GM18502 (cell line): ENCODE measurements around the gene TOLLIP.

ENCODE experiments used
- ATAC-seq: cut with Tn5 transposase; IDR thresholded peaks from one replicate; pipeline ENCODE4 v1.9.1; 2021; ENCODE audit warnings: mild to moderate bottlenecking; ENCODE audit not compliant: unreplicated experiment, poor library complexity

The TOLLIP gene

GRCh38 chr11:1285316-1285744, 24.1 kb downstream of the TOLLIP start:
- no peak for ATAC-seq

GRCh38 chr11:1283906-1284305, 25.5 kb downstream of the TOLLIP start:
- ATAC-seq: no peak

- ATAC-seq: no peak
Observed at GRCh38 chr11:1283091-1283511, 26.3 kb downstream of the TOLLIP start.

- ATAC-seq: no peak
Observed at GRCh38 chr11:1281974-1282365, 27.5 kb downstream of the TOLLIP start.

GRCh38 chr11:1281326-1281973, 28.0 kb downstream of the TOLLIP start:
- no peak for ATAC-seq

GRCh38 chr11:1280116-1281035, 29.1 kb downstream of the TOLLIP start:
- no peak for ATAC-seq

- no peak for ATAC-seq
Observed at GRCh38 chr11:1279674-1280055, 29.8 kb downstream of the TOLLIP start.

GRCh38 chr11:1278766-1279673, 30.4 kb downstream of the TOLLIP start:
- ATAC-seq: no peak

- no peak for ATAC-seq
Observed at GRCh38 chr11:1277936-1278512, 31.4 kb downstream of the TOLLIP start.

GRCh38 chr11:1276866-1277615, 32.4 kb downstream of the TOLLIP start:
- no peak for ATAC-seq

GRCh38 chr11:1276041-1276790, 33.2 kb downstream of the TOLLIP start:
- ATAC-seq: no peak

GRCh38 chr11:1275021-1275420, 34.4 kb downstream of the TOLLIP start:
- no peak for ATAC-seq

- no peak for ATAC-seq
Observed at GRCh38 chr11:1274501-1274900, 34.9 kb downstream of the TOLLIP start.

GRCh38 chr11:1272531-1272930, 36.9 kb downstream of the TOLLIP start:
- no peak for ATAC-seq

GRCh38 chr11:1271927-1272326, 37.5 kb downstream of the TOLLIP start:
- ATAC-seq: no peak

GRCh38 chr11:1271406-1271805, 38.0 kb downstream of the TOLLIP start:
- ATAC-seq: no peak

GRCh38 chr11:1271002-1271401, 38.4 kb downstream of the TOLLIP start:
- ATAC-seq: no peak

GRCh38 chr11:1270476-1270875, 39.0 kb downstream of the TOLLIP start:
- ATAC-seq: no peak

GRCh38 chr11:1269957-1270356, 39.5 kb downstream of the TOLLIP start:
- no peak for ATAC-seq
